GM11168 (cell line): ENCODE results near the gene PKHD1.

Experiments used
- in situ Hi-C: fragments of 300-500 bp; cut with MboI; formaldehyde crosslinking; loops from one replicate; pipeline ENCODE4 v1.12.0; 2022; ENCODE audit warnings: low sequenced_read_pairs; ENCODE audit not compliant: unreplicated experiment

The PKHD1 gene

GRCh38 chr6:52109171-52109571 lies 21.8 kb upstream of the PKHD1 start:
- in situ Hi-C loops = no loop called here

GRCh38 chr6:52108128-52108527 lies 20.7 kb upstream of the PKHD1 start:
- in situ Hi-C loops = no loop called here

GRCh38 chr6:52106994-52107393 lies 19.6 kb upstream of the PKHD1 start:
- in situ Hi-C loops = no loop called here

- in situ Hi-C loops = no loop called here
These were observed 17.6 kb upstream of the PKHD1 start for GRCh38 chr6:52104979-52105378.

- in situ Hi-C loops = no loop called here
These were observed 16.2 kb upstream of the PKHD1 start for GRCh38 chr6:52103623-52104022.

- in situ Hi-C loops = no loop called here
These were observed 15.0 kb upstream of the PKHD1 start for GRCh38 chr6:52102405-52102804.

- in situ Hi-C loops = no loop called here
These were observed 11.3 kb upstream of the PKHD1 start for GRCh38 chr6:52098721-52099120.

GRCh38 chr6:52089758-52090348 lies 2.4 kb upstream of the PKHD1 start:
- in situ Hi-C loops = no loop called here

- in situ Hi-C loops = no loop called here
These were observed 672 bp downstream of the PKHD1 start for GRCh38 chr6:52086741-52087140.

GRCh38 chr6:52081237-52081636 lies 6.2 kb downstream of the PKHD1 start:
- in situ Hi-C loops = no loop called here

- in situ Hi-C loops = no loop called here
These were observed 9.3 kb downstream of the PKHD1 start for GRCh38 chr6:52077961-52078625.

GRCh38 chr6:52077180-52077884 lies 10.1 kb downstream of the PKHD1 start:
- in situ Hi-C loops = no loop called here

GRCh38 chr6:52076791-52077179 lies 10.6 kb downstream of the PKHD1 start:
- in situ Hi-C loops = no loop called here

GRCh38 chr6:52074716-52075115 lies 12.7 kb downstream of the PKHD1 start:
- in situ Hi-C loops = no loop called here

GRCh38 chr6:52074155-52074554 lies 13.3 kb downstream of the PKHD1 start:
- in situ Hi-C loops = no loop called here

- in situ Hi-C loops = no loop called here
These were observed 21.8 kb downstream of the PKHD1 start for GRCh38 chr6:52065621-52066020.

- in situ Hi-C loops = no loop called here
These were observed 23.6 kb downstream of the PKHD1 start for GRCh38 chr6:52063584-52064344.

- in situ Hi-C loops = no loop called here
These were observed 25.9 kb downstream of the PKHD1 start for GRCh38 chr6:52061481-52061880.

GRCh38 chr6:52059821-52060220 lies 27.6 kb downstream of the PKHD1 start:
- in situ Hi-C loops = no loop called here

GRCh38 chr6:52055451-52055850 lies 32.0 kb downstream of the PKHD1 start:
- in situ Hi-C loops = no loop called here
